ENCODE data around the gene PRPF39.

DNA sequence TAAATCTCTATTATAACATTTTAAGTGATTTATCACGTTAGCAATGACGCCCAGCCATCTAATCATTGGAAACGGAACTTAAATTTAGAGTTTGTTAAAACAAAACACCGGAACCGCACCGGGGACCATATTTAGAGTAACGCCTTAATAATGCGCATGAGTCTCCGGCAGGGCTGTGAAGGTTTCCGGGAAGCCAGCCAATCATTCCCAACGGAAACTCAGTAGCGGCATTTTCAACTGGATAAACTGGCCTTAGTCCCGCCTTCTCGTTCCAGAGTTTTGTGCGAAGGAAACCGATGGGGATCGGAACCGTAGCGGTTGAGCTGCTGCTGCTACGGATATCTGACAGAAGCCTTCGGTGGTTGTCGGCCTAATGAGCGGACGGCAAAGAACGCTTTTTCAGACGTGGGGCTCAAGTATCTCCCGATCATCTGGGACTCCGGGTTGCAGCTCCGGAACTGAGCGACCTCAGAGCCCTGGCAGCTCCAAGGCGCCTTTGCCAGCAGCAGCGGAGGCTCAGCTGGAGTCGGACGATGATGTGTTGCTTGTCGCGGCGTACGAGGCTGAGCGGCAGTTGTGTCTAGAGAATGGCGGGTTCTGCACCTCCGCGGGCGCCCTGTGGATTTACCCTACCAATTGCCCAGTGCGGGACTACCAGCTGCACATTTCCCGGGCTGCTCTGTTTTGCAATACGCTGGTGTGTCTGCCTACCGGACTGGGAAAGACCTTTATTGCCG is 51.9 kb downstream of the PRPF39 start, which contains the start of gene FANCM:
- TF ChIP-seq, protein P1, sequence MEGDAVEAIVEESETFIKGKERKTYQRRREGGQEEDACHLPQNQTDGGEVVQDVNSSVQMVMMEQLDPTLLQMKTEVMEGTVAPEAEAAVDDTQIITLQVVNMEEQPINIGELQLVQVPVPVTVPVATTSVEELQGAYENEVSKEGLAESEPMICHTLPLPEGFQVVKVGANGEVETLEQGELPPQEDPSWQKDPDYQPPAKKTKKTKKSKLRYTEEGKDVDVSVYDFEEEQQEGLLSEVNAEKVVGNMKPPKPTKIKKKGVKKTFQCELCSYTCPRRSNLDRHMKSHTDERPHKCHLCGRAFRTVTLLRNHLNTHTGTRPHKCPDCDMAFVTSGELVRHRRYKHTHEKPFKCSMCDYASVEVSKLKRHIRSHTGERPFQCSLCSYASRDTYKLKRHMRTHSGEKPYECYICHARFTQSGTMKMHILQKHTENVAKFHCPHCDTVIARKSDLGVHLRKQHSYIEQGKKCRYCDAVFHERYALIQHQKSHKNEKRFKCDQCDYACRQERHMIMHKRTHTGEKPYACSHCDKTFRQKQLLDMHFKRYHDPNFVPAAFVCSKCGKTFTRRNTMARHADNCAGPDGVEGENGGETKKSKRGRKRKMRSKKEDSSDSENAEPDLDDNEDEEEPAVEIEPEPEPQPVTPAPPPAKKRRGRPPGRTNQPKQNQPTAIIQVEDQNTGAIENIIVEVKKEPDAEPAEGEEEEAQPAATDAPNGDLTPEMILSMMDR (conservative IDR thresholded peaks at IDR 0.05; ENCODE audit: low read depth, low read length), result no peak
- TF ChIP-seq POLR2A (IDR thresholded peaks at IDR 0.05; ENCODE audit: low read depth, low read length), result no peak
- no peak; the same call in 1 of the 2 replicates for TF ChIP-seq RAD21 (IDR thresholded peaks at IDR 0.05; ENCODE audit: low read length)
- no peak for TF ChIP-seq CHD1 (IDR thresholded peaks at IDR 0.05; ENCODE audit: low read depth, low read length)
- TF ChIP-seq FOS (IDR thresholded peaks at IDR 0.05; ENCODE audit: low read depth, low read length), result no peak
- TF ChIP-seq, protein P2, sequence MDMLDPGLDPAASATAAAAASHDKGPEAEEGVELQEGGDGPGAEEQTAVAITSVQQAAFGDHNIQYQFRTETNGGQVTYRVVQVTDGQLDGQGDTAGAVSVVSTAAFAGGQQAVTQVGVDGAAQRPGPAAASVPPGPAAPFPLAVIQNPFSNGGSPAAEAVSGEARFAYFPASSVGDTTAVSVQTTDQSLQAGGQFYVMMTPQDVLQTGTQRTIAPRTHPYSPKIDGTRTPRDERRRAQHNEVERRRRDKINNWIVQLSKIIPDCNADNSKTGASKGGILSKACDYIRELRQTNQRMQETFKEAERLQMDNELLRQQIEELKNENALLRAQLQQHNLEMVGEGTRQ (IDR thresholded peaks at IDR 0.05; ENCODE audit: low read depth, low read length), result no peak
- TF ChIP-seq MXI1 (IDR thresholded peaks at IDR 0.05; ENCODE audit: borderline replicate concordance, low read depth, low read length), result peak; percentile 77
